ENCODE measurements around the gene N4BP2. TPM values are rescaled to one million over a fixed set of nuclear protein-coding genes. Genes with fewer than 3 reads are reported as not detected.

N4BP2 gene
- 4.6 and 5.2 TPM in 2 replicates for total RNA-seq

DNA sequence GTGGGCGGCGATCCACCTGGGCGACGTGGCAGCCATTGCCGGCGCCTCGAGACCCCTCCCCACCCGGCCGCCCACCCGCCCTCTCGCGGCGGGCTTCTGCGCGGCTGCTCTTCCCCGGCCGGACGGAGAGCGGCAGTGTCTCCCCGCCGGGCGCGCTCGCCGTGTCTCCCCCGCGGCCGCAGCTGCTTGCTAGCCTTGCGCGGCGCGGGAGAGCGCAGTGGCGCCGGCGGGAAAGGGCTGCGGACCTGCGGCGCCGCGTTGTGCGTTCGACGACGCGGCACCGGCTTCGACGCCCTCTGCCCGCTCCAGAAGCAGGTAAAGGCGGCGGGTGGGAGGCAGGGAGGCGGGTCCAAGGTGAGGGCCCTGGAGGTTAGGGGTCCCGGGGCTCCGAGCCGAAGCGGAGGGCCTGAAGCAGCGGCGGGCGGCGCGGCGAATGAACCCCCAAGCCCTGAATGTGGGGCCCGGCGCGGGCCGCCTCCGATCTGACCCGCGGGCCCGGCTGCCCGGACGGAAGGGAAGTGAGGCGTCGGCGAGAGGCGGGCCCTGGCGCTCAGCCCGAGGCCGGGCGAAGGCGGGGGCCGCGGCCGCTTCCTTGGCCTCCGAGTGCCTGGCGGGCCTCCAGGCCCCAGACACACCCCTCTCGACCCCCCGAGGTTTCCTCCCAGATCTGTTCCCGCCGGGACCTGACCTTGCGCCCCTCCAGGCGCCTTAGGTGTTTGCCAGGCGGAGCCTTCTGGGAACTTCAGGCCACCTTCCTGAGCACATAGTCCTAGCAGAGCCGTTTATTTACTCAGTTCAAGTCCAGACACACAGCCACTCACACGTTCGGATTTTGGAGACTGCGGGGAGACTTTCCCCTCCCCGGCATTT, at the start of gene N4BP2:
TSS of gene N4BP2 (plus strand) at position 135 of the 870 bp plus-strand sequence. CDS start 40,491 bp downstream, outside the sequence.

DNA sequence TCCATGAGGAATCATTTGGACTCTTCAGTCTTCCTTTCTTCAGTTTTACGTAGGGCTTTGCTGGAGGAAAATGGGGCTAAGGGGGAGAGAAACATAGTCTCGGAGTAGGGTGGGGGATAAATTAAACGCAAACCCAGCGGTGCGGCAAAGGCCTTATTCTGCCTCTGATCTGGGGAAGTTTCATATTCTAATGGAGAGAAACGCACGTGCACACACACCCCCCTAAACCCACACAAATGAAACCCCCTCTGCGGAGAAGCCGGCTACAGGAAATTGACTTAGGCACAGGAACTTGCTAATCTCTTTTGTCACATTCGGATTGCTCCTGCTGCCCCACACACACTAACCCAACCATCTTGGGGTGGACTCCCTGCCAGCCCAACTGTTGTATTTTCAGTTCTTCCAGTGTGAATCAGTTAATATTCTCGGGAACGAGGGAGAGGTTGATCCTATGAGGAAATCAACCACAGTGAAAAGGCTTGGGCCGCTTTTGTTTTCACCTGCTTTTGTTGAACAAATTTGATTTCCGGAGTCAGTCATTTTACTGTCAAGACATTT, 140.2 kb downstream of the N4BP2 start, which contains the start of gene RHOH:
TSS of gene RHOH (plus strand) at position 308 of the 558 bp plus-strand sequence. CDS start 46,356 bp downstream, outside the sequence.

Other genes starting within 250 kb of the N4BP2 start
- gene PDS5A, start 78.9 kb upstream of the N4BP2 start, total RNA-seq = 23.5 and 31.7 TPM in 2 replicates
- gene RHOH, start 140.2 kb downstream of the N4BP2 start, total RNA-seq = under 0.01 TPM in 1 of 2 replicates, not detected in the other

All from bronchial smooth muscle cell (primary cell).